Bronchial epithelial cell (primary cell): Measurements from ENCODE around the gene RAET1E. TPM values are rescaled to one million over a fixed set of nuclear protein-coding genes. Genes with fewer than 3 reads are reported as not detected.

Experiments
- DNase-seq: peaks from one replicate; pipeline ENCODE4 v3.0.0-alpha.2; 2010; ENCODE audit warnings: low read depth
- FAIRE-seq: peaks from 2 replicates; lab custom pipeline; 2011; peaks lifted over from hg19 to GRCh38; lab: Jason Lieb, UNC
- H3K27me3 ChIP-seq: 2 replicates; pipeline ENCODE4 v1.5.1; 2011; ENCODE audit warnings: low read length; ENCODE audit not compliant: control insufficient read depth, insufficient read depth
- H3K36me3 ChIP-seq: 2 replicates; pipeline ENCODE4 v1.5.1; 2011; ENCODE audit warnings: low read length; ENCODE audit not compliant: control insufficient read depth, insufficient read depth
- H3K4me3 ChIP-seq: 2 replicates; pipeline ENCODE4 v1.5.1; 2011; ENCODE audit warnings: mild to moderate bottlenecking, low read depth, low read length, control low read depth
- total RNA-seq: library from RNA; depleted of rRNA; stranded (reverse); fragments of >200 nt; gene quantifications from 2 replicates; pipeline ENCODE4 v1.2.1, GENCODE V29; 2014
- TF ChIP-seq, protein P1 (sequence below): IDR thresholded peaks from 2 replicates; pipeline ENCODE4 v1.5.1; 2011; ENCODE audit warnings: mild to moderate bottlenecking, moderate library complexity, low read length, control low read depth, inconsistent platforms; ENCODE audit not compliant: insufficient read depth, severe bottlenecking

Gene RAET1E
- total RNA-seq, 1 donor from 2014 or later, result 19.0 TPM

- Histone ChIP-seq H3K27me3 (no peaks in the 10 kb centered on the region), H3K36me3 (no peaks in the 10 kb centered on the region)
- peak; percentile 32 for FAIRE-seq
These were observed 38.8 kb upstream of the RAET1E start for GRCh38 chr6:149936743-149937142.

GRCh38 chr6:149935668-149936067 lies 37.8 kb upstream of the RAET1E start:
- FAIRE-seq (no peak), DNase-seq (no peak)
- Histone ChIP-seq H3K4me3 (no peak overlapping the region), H3K27me3 (no peaks in the 10 kb centered on the region), H3K36me3 (no peaks in the 10 kb centered on the region)
- TF ChIP-seq, protein P1, sequence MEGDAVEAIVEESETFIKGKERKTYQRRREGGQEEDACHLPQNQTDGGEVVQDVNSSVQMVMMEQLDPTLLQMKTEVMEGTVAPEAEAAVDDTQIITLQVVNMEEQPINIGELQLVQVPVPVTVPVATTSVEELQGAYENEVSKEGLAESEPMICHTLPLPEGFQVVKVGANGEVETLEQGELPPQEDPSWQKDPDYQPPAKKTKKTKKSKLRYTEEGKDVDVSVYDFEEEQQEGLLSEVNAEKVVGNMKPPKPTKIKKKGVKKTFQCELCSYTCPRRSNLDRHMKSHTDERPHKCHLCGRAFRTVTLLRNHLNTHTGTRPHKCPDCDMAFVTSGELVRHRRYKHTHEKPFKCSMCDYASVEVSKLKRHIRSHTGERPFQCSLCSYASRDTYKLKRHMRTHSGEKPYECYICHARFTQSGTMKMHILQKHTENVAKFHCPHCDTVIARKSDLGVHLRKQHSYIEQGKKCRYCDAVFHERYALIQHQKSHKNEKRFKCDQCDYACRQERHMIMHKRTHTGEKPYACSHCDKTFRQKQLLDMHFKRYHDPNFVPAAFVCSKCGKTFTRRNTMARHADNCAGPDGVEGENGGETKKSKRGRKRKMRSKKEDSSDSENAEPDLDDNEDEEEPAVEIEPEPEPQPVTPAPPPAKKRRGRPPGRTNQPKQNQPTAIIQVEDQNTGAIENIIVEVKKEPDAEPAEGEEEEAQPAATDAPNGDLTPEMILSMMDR, result no peak

More at GRCh38 chr6:149936743-149937142, 38.8 kb upstream of the RAET1E start:
- no peak for DNase-seq
- no peak overlapping the region for H3K4me3 ChIP-seq
- TF ChIP-seq, protein P1, result no peak

DNA sequence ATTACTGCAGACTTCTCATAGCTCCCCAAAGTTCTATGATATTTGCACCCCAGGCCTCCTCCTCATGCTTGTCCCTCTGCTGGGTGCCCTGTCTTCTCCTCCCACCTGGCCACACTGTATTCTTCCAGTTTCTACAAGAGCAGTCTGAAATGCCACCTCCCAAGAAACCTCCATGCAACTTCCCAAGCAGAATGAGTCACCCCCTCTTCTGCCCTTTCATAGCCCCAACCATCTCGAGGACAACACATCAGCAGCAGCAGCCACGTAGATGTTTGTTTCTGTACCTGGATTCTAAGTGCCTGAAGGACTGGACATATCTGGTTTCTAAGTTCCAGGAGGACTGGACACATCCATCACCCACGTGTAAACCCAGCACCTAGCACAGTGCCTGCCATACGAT lies 37.3 kb upstream of the RAET1E start:
- TF ChIP-seq, protein P1, result no peak
- DNase-seq (peak; percentile 52), FAIRE-seq (no peak)
- H3K27me3 ChIP-seq, result no peaks in the 10 kb centered on the region
- no peak overlapping the region for H3K4me3 ChIP-seq
- no peaks in the 10 kb centered on the region for H3K36me3 ChIP-seq

- FAIRE-seq, result peak; percentile 55
- no peak overlapping the region for H3K4me3 ChIP-seq
- TF ChIP-seq, protein P1, result peak; percentile 54
- H3K27me3 ChIP-seq, result no peaks in the 10 kb centered on the region
- DNase-seq, result peak; percentile 63
- H3K36me3 ChIP-seq, result no peaks in the 10 kb centered on the region
These were observed 36.6 kb upstream of the RAET1E start for GRCh38 chr6:149934249-149935156.

DNA sequence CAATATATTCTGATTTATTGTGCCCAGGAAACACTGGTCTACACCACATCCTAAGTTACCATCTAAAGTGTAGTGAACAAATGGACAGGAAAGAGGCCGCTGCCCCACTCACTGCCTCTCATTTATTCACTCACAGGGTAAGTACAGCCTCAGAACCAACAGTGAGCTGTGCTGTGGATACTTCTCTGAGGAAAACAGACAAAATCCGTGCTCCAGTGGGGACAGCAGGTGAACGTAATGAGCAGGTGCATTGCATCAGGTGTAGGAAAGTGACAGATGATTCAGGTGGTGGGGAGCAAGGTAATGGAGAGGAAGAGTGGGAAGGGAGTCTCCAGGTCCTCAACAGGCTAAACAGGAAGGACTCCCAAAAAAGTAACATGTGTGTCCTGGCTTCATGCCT lies 35.5 kb upstream of the RAET1E start:
- FAIRE-seq, result no peak
- H3K27me3 ChIP-seq, result no peaks in the 10 kb centered on the region
- no peaks in the 10 kb centered on the region for H3K36me3 ChIP-seq
- H3K4me3 ChIP-seq, result no peak overlapping the region
- TF ChIP-seq, protein P1, result no peak
- no peak for DNase-seq
